ENCODE data around the gene DNASE1L2.

DNASE1L2 gene

DNA sequence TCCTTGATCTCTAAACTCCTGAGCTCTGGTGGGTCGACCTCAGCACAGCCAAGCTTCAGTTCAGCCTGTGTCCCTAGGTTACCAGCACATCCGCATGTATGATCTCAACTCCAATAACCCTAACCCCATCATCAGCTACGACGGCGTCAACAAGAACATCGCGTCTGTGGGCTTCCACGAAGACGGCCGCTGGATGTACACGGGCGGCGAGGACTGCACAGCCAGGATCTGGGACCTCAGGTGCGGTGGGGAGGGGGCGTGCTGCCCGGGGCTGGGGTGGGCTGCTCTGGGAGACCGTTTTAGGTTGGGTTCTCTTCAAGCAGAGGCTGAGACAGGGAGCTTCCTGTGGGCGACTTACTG, 29.8 kb upstream of the DNASE1L2 start:
- no peaks in the 10 kb centered on the region for H3K27me3 ChIP-seq (ENCODE audit: control insufficient read depth in 1 of 2, insufficient read depth in 1 of 2, low read length in 2 of 2)
- peak overlapping the region; percentile 97 for H4K91ac ChIP-seq (ENCODE audit: low read length)
- H3K9me3 ChIP-seq (ENCODE audit: control insufficient read depth, low read length): no peaks in the 10 kb centered on the region
- peak overlapping the region in 1 of 2 experiments; percentile 16 for H3K23ac ChIP-seq (ENCODE audit: low read length in 2 of 2)
- peaks cover 26 to 52% of the 10 kb centered on the region in 2 experiments for H3K36me3 ChIP-seq (ENCODE audit: control insufficient read depth in 1 of 2, insufficient read depth in 2 of 2, low read depth in 1 of 2, low read length in 2 of 2)
- WGBS: 90% methylated on average over 18 of the region's 18 CpGs
- H3K79me1 ChIP-seq (replicated peaks; ENCODE audit: low read length, poor library complexity, severe bottlenecking): peaks cover 26% of the 10 kb centered on the region
- no peak overlapping the region for H3K27ac ChIP-seq (ENCODE audit: low read length, poor library complexity, severe bottlenecking)
- peak overlapping the region; percentile 39 for H2AK5ac ChIP-seq (ENCODE audit: low read length, severe bottlenecking)
- H3K4me1 ChIP-seq (ENCODE audit: control insufficient read depth, insufficient read depth, low read depth, low read length): peaks cover 27% of the 10 kb centered on the region
- peak overlapping the region; percentile 96 to 99 for H3K4ac ChIP-seq (ENCODE audit: low read depth in 1 of 2, low read length in 2 of 2)
- no peak overlapping the region for H2BK15ac ChIP-seq (ENCODE audit: low read depth, poor library complexity, severe bottlenecking)
- H3K14ac ChIP-seq (ENCODE audit: low read length in 2 of 2): peak overlapping the region in 1 of 2 experiments; percentile 97
- peak overlapping the region; percentile 85 to 96 for H3K18ac ChIP-seq (ENCODE audit: low read depth in 1 of 2, low read length in 2 of 2)
- no peak overlapping the region for H2BK120ac ChIP-seq (ENCODE audit: low read depth, low read length)
- DNase-seq: no peak
- H2BK5ac ChIP-seq (ENCODE audit: low read depth, low read length, poor library complexity, severe bottlenecking): no peak overlapping the region
- H3K9ac ChIP-seq (ENCODE audit: low read length): peak overlapping the region; percentile 97
- peak overlapping the region; percentile 92 to 94 for H3K4me3 ChIP-seq (ENCODE audit: insufficient read depth in 1 of 2, low read depth in 1 of 2, low read length in 2 of 2)
- peak overlapping the region; percentile 41 for H4K8ac ChIP-seq (ENCODE audit: low read length)
- no peak overlapping the region for H2AFZ ChIP-seq (ENCODE audit: low read depth, low read length)
- H3K4me2 ChIP-seq (ENCODE audit: low read length, poor library complexity, severe bottlenecking): peak overlapping the region; percentile 96
- peak overlapping the region in 1 of 2 experiments; percentile 94 for H2BK12ac ChIP-seq (ENCODE audit: low read length in 2 of 2)

GRCh38 chr16:2206780-2207433, 29.3 kb upstream of the DNASE1L2 start:
- H3K36me3 ChIP-seq (ENCODE audit: control insufficient read depth in 1 of 2, insufficient read depth in 2 of 2, low read depth in 1 of 2, low read length in 2 of 2): peaks cover 26 to 56% of the 10 kb centered on the region in 2 experiments
- H3K4me1 ChIP-seq (ENCODE audit: control insufficient read depth, insufficient read depth, low read depth, low read length): peaks cover 31% of the 10 kb centered on the region
- no peak overlapping the region for H3K4ac ChIP-seq (ENCODE audit: low read depth in 1 of 2, low read length in 2 of 2)
- H2BK12ac ChIP-seq (ENCODE audit: low read length in 2 of 2): no peak overlapping the region
- H2BK5ac ChIP-seq (ENCODE audit: low read depth, low read length, poor library complexity, severe bottlenecking): no peak overlapping the region
- DNase-seq: no peak
- H4K91ac ChIP-seq (ENCODE audit: low read length): no peak overlapping the region
- H3K18ac ChIP-seq (ENCODE audit: low read depth in 1 of 2, low read length in 2 of 2): no peak overlapping the region
- H3K14ac ChIP-seq (ENCODE audit: low read length in 2 of 2): no peak overlapping the region
- H3K9me3 ChIP-seq (ENCODE audit: control insufficient read depth, low read length): no peaks in the 10 kb centered on the region
- no peak overlapping the region for H3K23ac ChIP-seq (ENCODE audit: low read length in 2 of 2)
- peaks cover 30% of the 10 kb centered on the region for H3K79me1 ChIP-seq (replicated peaks; ENCODE audit: low read length, poor library complexity, severe bottlenecking)
- H2AFZ ChIP-seq (ENCODE audit: low read depth, low read length): no peak overlapping the region
- H3K4me2 ChIP-seq (ENCODE audit: low read length, poor library complexity, severe bottlenecking): no peak overlapping the region
- no peak overlapping the region for H2AK5ac ChIP-seq (ENCODE audit: low read length, severe bottlenecking)
- H3K9ac ChIP-seq (ENCODE audit: low read length): peak overlapping the region; percentile 22
- peak overlapping the region; percentile 41 for H4K8ac ChIP-seq (ENCODE audit: low read length)
- H3K4me3 ChIP-seq (ENCODE audit: insufficient read depth in 1 of 2, low read depth in 1 of 2, low read length in 2 of 2): peak overlapping the region in 1 of 2 experiments; percentile 94
- 96% methylated on average over 23 of the region's 23 CpGs for WGBS
- no peak overlapping the region for H3K27ac ChIP-seq (ENCODE audit: low read length, poor library complexity, severe bottlenecking)
- no peaks in the 10 kb centered on the region for H3K27me3 ChIP-seq (ENCODE audit: control insufficient read depth in 1 of 2, insufficient read depth in 1 of 2, low read length in 2 of 2)
- H2BK120ac ChIP-seq (ENCODE audit: low read depth, low read length): no peak overlapping the region
- H2BK15ac ChIP-seq (ENCODE audit: low read depth, poor library complexity, severe bottlenecking): no peak overlapping the region

GRCh38 chr16:2207872-2208271, 28.4 kb upstream of the DNASE1L2 start:
- no peaks in the 10 kb centered on the region for H3K9me3 ChIP-seq (ENCODE audit: control insufficient read depth, low read length)
- H2BK5ac ChIP-seq (ENCODE audit: low read depth, low read length, poor library complexity, severe bottlenecking): no peak overlapping the region
- peaks cover 41% of the 10 kb centered on the region for H3K4me1 ChIP-seq (ENCODE audit: control insufficient read depth, insufficient read depth, low read depth, low read length)
- no peak overlapping the region for H3K4me3 ChIP-seq (ENCODE audit: insufficient read depth in 1 of 2, low read depth in 1 of 2, low read length in 2 of 2)
- H4K8ac ChIP-seq (ENCODE audit: low read length): no peak overlapping the region
- no peak overlapping the region for H3K4me2 ChIP-seq (ENCODE audit: low read length, poor library complexity, severe bottlenecking)
- H2AK5ac ChIP-seq (ENCODE audit: low read length, severe bottlenecking): no peak overlapping the region
- H3K79me1 ChIP-seq (replicated peaks; ENCODE audit: low read length, poor library complexity, severe bottlenecking): peaks cover 38% of the 10 kb centered on the region
- H4K91ac ChIP-seq (ENCODE audit: low read length): no peak overlapping the region
- no peak overlapping the region for H3K18ac ChIP-seq (ENCODE audit: low read depth in 1 of 2, low read length in 2 of 2)
- no peak overlapping the region for H3K9ac ChIP-seq (ENCODE audit: low read length)
- peaks cover 31 to 66% of the 10 kb centered on the region in 2 experiments for H3K36me3 ChIP-seq (ENCODE audit: control insufficient read depth in 1 of 2, insufficient read depth in 2 of 2, low read depth in 1 of 2, low read length in 2 of 2)
- H3K4ac ChIP-seq (ENCODE audit: low read depth in 1 of 2, low read length in 2 of 2): no peak overlapping the region
- no peak overlapping the region for H3K27ac ChIP-seq (ENCODE audit: low read length, poor library complexity, severe bottlenecking)
- 96% methylated on average over 9 of the region's 9 CpGs for WGBS
- H3K27me3 ChIP-seq (ENCODE audit: control insufficient read depth in 1 of 2, insufficient read depth in 1 of 2, low read length in 2 of 2): no peaks in the 10 kb centered on the region
- no peak overlapping the region for H2BK12ac ChIP-seq (ENCODE audit: low read length in 2 of 2)
- H2BK15ac ChIP-seq (ENCODE audit: low read depth, poor library complexity, severe bottlenecking): peak overlapping the region; percentile 49
- H3K23ac ChIP-seq (ENCODE audit: low read length in 2 of 2): no peak overlapping the region
- no peak overlapping the region for H2AFZ ChIP-seq (ENCODE audit: low read depth, low read length)
- H2BK120ac ChIP-seq (ENCODE audit: low read depth, low read length): no peak overlapping the region
- no peak for DNase-seq
- no peak overlapping the region for H3K14ac ChIP-seq (ENCODE audit: low read length in 2 of 2)

- no peak overlapping the region for H2BK12ac ChIP-seq (ENCODE audit: low read length in 2 of 2)
- no peak overlapping the region for H3K4me3 ChIP-seq (ENCODE audit: insufficient read depth in 1 of 2, low read depth in 1 of 2, low read length in 2 of 2)
- no peaks in the 10 kb centered on the region for H3K27me3 ChIP-seq (ENCODE audit: control insufficient read depth in 1 of 2, insufficient read depth in 1 of 2, low read length in 2 of 2)
- WGBS: 96% methylated on average over 19 of the region's 23 CpGs
- no peak overlapping the region for H3K4me2 ChIP-seq (ENCODE audit: low read length, poor library complexity, severe bottlenecking)
- no peak overlapping the region for H2AK5ac ChIP-seq (ENCODE audit: low read length, severe bottlenecking)
- H4K91ac ChIP-seq (ENCODE audit: low read length): no peak overlapping the region
- H3K36me3 ChIP-seq (ENCODE audit: control insufficient read depth in 1 of 2, insufficient read depth in 2 of 2, low read depth in 1 of 2, low read length in 2 of 2): peaks cover 31 to 67% of the 10 kb centered on the region in 2 experiments
- H3K9ac ChIP-seq (ENCODE audit: low read length): no peak overlapping the region
- H3K4ac ChIP-seq (ENCODE audit: low read depth in 1 of 2, low read length in 2 of 2): no peak overlapping the region
- H3K18ac ChIP-seq (ENCODE audit: low read depth in 1 of 2, low read length in 2 of 2): no peak overlapping the region
- no peak overlapping the region for H2AFZ ChIP-seq (ENCODE audit: low read depth, low read length)
- DNase-seq: no peak
- no peak overlapping the region for H2BK120ac ChIP-seq (ENCODE audit: low read depth, low read length)
- no peak overlapping the region for H3K27ac ChIP-seq (ENCODE audit: low read length, poor library complexity, severe bottlenecking)
- H3K14ac ChIP-seq (ENCODE audit: low read length in 2 of 2): no peak overlapping the region
- H4K8ac ChIP-seq (ENCODE audit: low read length): no peak overlapping the region
- no peak overlapping the region for H3K23ac ChIP-seq (ENCODE audit: low read length in 2 of 2)
- H2BK15ac ChIP-seq (ENCODE audit: low read depth, poor library complexity, severe bottlenecking): no peak overlapping the region
- peaks cover 45% of the 10 kb centered on the region for H3K4me1 ChIP-seq (ENCODE audit: control insufficient read depth, insufficient read depth, low read depth, low read length)
- no peak overlapping the region for H2BK5ac ChIP-seq (ENCODE audit: low read depth, low read length, poor library complexity, severe bottlenecking)
- H3K9me3 ChIP-seq (ENCODE audit: control insufficient read depth, low read length): no peaks in the 10 kb centered on the region
- peaks cover 38% of the 10 kb centered on the region for H3K79me1 ChIP-seq (replicated peaks; ENCODE audit: low read length, poor library complexity, severe bottlenecking)
Observed at GRCh38 chr16:2208308-2208707, 27.9 kb upstream of the DNASE1L2 start.
